Stimulated activated CD8-positive, alpha-beta memory T cell treated with anti-CD3 and anti-CD28 coated beads, Interleukin-15, amount 100 ng/mL, for 48 hours (primary cell): ENCODE results near the gene GPLD1.

Experiments used
- DNase-seq, 2 donors: peaks; one replicate each; pipeline ENCODE4 v3.0.0-alpha.2; 2020; ENCODE audit warnings: low read depth in 2 of 2

GPLD1 gene

GRCh38 chr6:24501374-24501773 lies 12.0 kb upstream of the GPLD1 start:
- no peak for DNase-seq

GRCh38 chr6:24500683-24501082 lies 11.3 kb upstream of the GPLD1 start:
- DNase-seq: no peak

- DNase-seq: no peak
These were observed 8.0 kb upstream of the GPLD1 start for GRCh38 chr6:24497254-24497970.

- DNase-seq: peak; percentile 73 to 76
These were observed 5.7 kb upstream of the GPLD1 start, which contains the start of gene ALDH5A1 for GRCh38 chr6:24494821-24495795. ALDH5A1 (plus strand) TSS chr6:24494969; CDS start chr6:24494997, 28 bp downstream.

- DNase-seq: no peak
These were observed 4.8 kb upstream of the GPLD1 start for GRCh38 chr6:24493945-24494820.

- no peak for DNase-seq
These were observed 3.1 kb upstream of the GPLD1 start for GRCh38 chr6:24492475-24492874.

GRCh38 chr6:24490948-24491347 lies 1.6 kb upstream of the GPLD1 start:
- no peak for DNase-seq

- no peak for DNase-seq
These were observed 503 bp upstream of the GPLD1 start for GRCh38 chr6:24489881-24490280.

- no peak for DNase-seq
These were observed 3.3 kb downstream of the GPLD1 start for GRCh38 chr6:24486065-24486464.

- DNase-seq: no peak
These were observed 4.6 kb downstream of the GPLD1 start for GRCh38 chr6:24484657-24485323.

- DNase-seq: no peak
These were observed 7.9 kb downstream of the GPLD1 start for GRCh38 chr6:24481449-24481848.

- DNase-seq: no peak
These were observed 8.7 kb downstream of the GPLD1 start for GRCh38 chr6:24480705-24481104.

- DNase-seq: no peak
These were observed 10.5 kb downstream of the GPLD1 start for GRCh38 chr6:24478903-24479302.

- no peak for DNase-seq
These were observed 12.3 kb downstream of the GPLD1 start for GRCh38 chr6:24477070-24477469.

- DNase-seq: no peak
These were observed 12.7 kb downstream of the GPLD1 start for GRCh38 chr6:24476631-24477030.

- no peak for DNase-seq
These were observed 17.2 kb downstream of the GPLD1 start for GRCh38 chr6:24472181-24472580.

GRCh38 chr6:24469811-24470210 lies 19.6 kb downstream of the GPLD1 start:
- DNase-seq: no peak

GRCh38 chr6:24464253-24465038 lies 24.9 kb downstream of the GPLD1 start:
- no peak for DNase-seq

- DNase-seq: no peak
These were observed 28.4 kb downstream of the GPLD1 start for GRCh38 chr6:24460966-24461365.

- no peak for DNase-seq
These were observed 30.4 kb downstream of the GPLD1 start for GRCh38 chr6:24458941-24459340.
